Lung (tissue), 12 donors: ENCODE data around the gene ARHGAP28. TPM values are rescaled to one million over a fixed set of nuclear protein-coding genes. Genes with fewer than 3 reads are reported as not detected.

Experiments used
- ATAC-seq: fragments of 200-7000 bp; cut with Tn5 transposase; one replicate; pipeline ENCODE4 v1.9.1; 2020; ENCODE audit warnings: moderate number of reproducible peaks; ENCODE audit not compliant: insufficient read depth, low FRiP score
- DNase-seq, 3 donors: peaks; one replicate each; pipeline ENCODE4 v3.0.0-alpha.2; 2013 to 2017
- H3K27ac ChIP-seq, 2 donors: one replicate each; pipeline ENCODE4 v1.5.1; 2013; ENCODE audit warnings: mild to moderate bottlenecking in 2 of 2, moderate library complexity in 2 of 2, control low read depth in 1 of 2, inconsistent platforms in 1 of 2, low read depth in 1 of 2, low read length in 1 of 2
- H3K27me3 ChIP-seq, 3 donors: one replicate each; pipeline ENCODE4 v1.5.1; 2013; ENCODE audit warnings: low read length in 2 of 3; ENCODE audit not compliant: control insufficient read depth in 3 of 3, insufficient read depth in 3 of 3
- H3K36me3 ChIP-seq, 4 donors: one replicate each; pipeline ENCODE4 v1.5.1; 2013; ENCODE audit warnings: low read length in 4 of 4, mild to moderate bottlenecking in 1 of 4, moderate library complexity in 1 of 4; ENCODE audit not compliant: control insufficient read depth in 4 of 4, insufficient read depth in 4 of 4
- H3K4me1 ChIP-seq, 5 donors: one replicate each; pipeline ENCODE4 v1.5.1; 2013; ENCODE audit warnings: low read length in 5 of 5, mild to moderate bottlenecking in 2 of 5, moderate library complexity in 1 of 5; ENCODE audit not compliant: control insufficient read depth in 5 of 5, insufficient read depth in 5 of 5
- H3K4me3 ChIP-seq: one replicate; pipeline ENCODE4 v1.5.1; 2013; ENCODE audit warnings: mild to moderate bottlenecking, control low read depth, moderate library complexity
- H3K9ac ChIP-seq, 2 donors: one replicate each; pipeline ENCODE4 v1.5.1; 2013; ENCODE audit warnings: low read length in 2 of 2, control low read depth in 1 of 2; ENCODE audit not compliant: insufficient read depth in 1 of 2
- H3K9me3 ChIP-seq, 4 donors: one replicate each; pipeline ENCODE4 v1.5.1; 2013; ENCODE audit warnings: low read length in 3 of 4, mild to moderate bottlenecking in 1 of 4, moderate library complexity in 1 of 4; ENCODE audit not compliant: control insufficient read depth in 4 of 4, insufficient read depth in 3 of 4
- WGBS, 2 donors: extraction: QIAGEN DNeasy Blood & Tissue Kit; methylation state at CpG; one replicate each; pipeline ENCODE4 v1.1.7; 2013; 5-methylcytosine and 5-hydroxymethylcytosine counted together
- polyA plus RNA-seq, 2 donors: library from polyadenylated mRNA; stranded (reverse); fragments of 200-250 nt; gene quantifications; one replicate each; pipeline ENCODE4 v1.2.1, GENCODE V29; 2013
- total RNA-seq, 2 donors: library from RNA; depleted of rRNA in 1 of 2; stranded (reverse); fragments of >200 nt in 1 of 2; gene quantifications; one replicate each; pipeline ENCODE4 v1.2.1, GENCODE V29; 2014 to 2021
- TF ChIP-seq, protein P1 (sequence below): IDR thresholded peaks from 2 replicates; pipeline ENCODE4 v1.5.1; 2012; ENCODE audit warnings: mild to moderate bottlenecking; ENCODE audit errors: control extremely low read depth, extremely low read depth
- donor health status: control.
- donor health status: control.
- donor health status: Bipolar disorder and iron deficiency.
- donor health status: healthy.
- donor health status: DM: yes; HTN: yes; CAD: no.

Gene ARHGAP28
- total and polyA plus RNA-seq, 4 donors: 1.4 to 123 (median 5.6) TPM

GRCh38 chr18:6891788-6892187, 162.3 kb downstream of the ARHGAP28 start:
- Histone ChIP-seq H3K4me1 (peaks cover 0 to 3% (median 0%) of the 10 kb centered on the region in 5 donors), H3K9ac (no peak overlapping the region), H3K9me3 (no peaks in the 10 kb centered on the region), H3K36me3 (peaks cover 5 to 84% (median 20%) of the 10 kb centered on the region in 4 donors), H3K27ac (no peak overlapping the region), H3K27me3 (no peaks in the 10 kb centered on the region), H3K4me3 (no peak overlapping the region)
- 95 to 96% methylated on average over 3 of the region's 3 CpGs for WGBS, 2 donors
- TF ChIP-seq, protein P1, sequence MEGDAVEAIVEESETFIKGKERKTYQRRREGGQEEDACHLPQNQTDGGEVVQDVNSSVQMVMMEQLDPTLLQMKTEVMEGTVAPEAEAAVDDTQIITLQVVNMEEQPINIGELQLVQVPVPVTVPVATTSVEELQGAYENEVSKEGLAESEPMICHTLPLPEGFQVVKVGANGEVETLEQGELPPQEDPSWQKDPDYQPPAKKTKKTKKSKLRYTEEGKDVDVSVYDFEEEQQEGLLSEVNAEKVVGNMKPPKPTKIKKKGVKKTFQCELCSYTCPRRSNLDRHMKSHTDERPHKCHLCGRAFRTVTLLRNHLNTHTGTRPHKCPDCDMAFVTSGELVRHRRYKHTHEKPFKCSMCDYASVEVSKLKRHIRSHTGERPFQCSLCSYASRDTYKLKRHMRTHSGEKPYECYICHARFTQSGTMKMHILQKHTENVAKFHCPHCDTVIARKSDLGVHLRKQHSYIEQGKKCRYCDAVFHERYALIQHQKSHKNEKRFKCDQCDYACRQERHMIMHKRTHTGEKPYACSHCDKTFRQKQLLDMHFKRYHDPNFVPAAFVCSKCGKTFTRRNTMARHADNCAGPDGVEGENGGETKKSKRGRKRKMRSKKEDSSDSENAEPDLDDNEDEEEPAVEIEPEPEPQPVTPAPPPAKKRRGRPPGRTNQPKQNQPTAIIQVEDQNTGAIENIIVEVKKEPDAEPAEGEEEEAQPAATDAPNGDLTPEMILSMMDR: no peak
- DNase-seq (no peak), ATAC-seq (no peak)

- Histone ChIP-seq H3K9ac (no peak overlapping the region), H3K4me3 (no peak overlapping the region), H3K36me3 (peaks cover 0 to 61% (median 31%) of the 10 kb centered on the region in 4 donors), H3K9me3 (peaks cover 0 to 7% (median 3%) of the 10 kb centered on the region in 4 donors), H3K27ac (no peak overlapping the region), H3K27me3 (peaks cover 0 to 2% (median 0%) of the 10 kb centered on the region in 3 donors), H3K4me1 (no peaks in the 10 kb centered on the region)
- 75 to 81% methylated on average over 3 of the region's 3 CpGs for WGBS, 2 donors
- TF ChIP-seq, protein P1: no peak
- no peak for ATAC-seq
- DNase-seq: no peak
These were observed 171.9 kb downstream of the ARHGAP28 start for GRCh38 chr18:6901286-6901926.

DNA sequence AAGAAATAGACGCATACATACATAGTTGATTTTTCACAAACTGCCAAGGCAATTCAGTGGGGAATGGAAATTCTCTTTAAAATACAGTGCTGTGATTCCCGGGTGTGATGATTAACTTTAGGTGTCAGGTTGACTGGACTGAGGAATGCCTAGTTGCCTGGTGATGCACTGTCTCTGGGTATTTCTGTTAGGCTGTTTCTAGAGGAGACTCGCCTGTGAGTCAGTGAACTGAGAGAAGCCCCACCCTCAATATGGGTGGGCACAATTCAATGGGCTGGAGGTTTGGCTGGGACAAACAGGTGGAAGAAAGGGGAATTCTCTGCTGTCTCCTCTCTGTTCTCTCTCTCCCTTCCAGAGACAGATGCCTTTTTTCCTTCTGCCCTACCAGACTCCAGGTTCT, 187.6 kb downstream of the ARHGAP28 start:
- Histone ChIP-seq H3K4me1 (peaks cover 0 to 2% (median 0%) of the 10 kb centered on the region in 5 donors), H3K27ac (no peak overlapping the region), H3K9me3 (no peaks in the 10 kb centered on the region), H3K9ac (no peak overlapping the region), H3K27me3 (no peaks in the 10 kb centered on the region), H3K4me3 (no peak overlapping the region), H3K36me3 (peaks cover 0 to 27% (median 13%) of the 10 kb centered on the region in 4 donors)
- no peak for ATAC-seq
- 85 to 89% methylated on average over 3 of the region's 3 CpGs for WGBS, 2 donors
- TF ChIP-seq, protein P1: no peak
- no peak for DNase-seq
